Fibroblast of the aortic adventitia (primary cell): ENCODE results near the gene RNF2. TPM values are rescaled to one million over a fixed set of nuclear protein-coding genes. Genes with fewer than 3 reads are reported as not detected.

Experiments
- DNase-seq: peaks from one replicate; pipeline ENCODE4 v3.0.0-alpha.2; 2010; ENCODE audit warnings: low read depth
- H3K4me3 ChIP-seq: 2 replicates; pipeline ENCODE4 v1.5.1; 2011; ENCODE audit warnings: low read depth, mild to moderate bottlenecking, control low read depth, low read length, moderate library complexity
- total RNA-seq: library from RNA; depleted of rRNA; stranded (reverse); fragments of >200 nt; gene quantifications from 2 replicates; pipeline ENCODE4 v1.2.3, GENCODE V29; 2012; ENCODE audit warnings: low replicate concordance
- TF ChIP-seq, protein P1 (sequence below): IDR thresholded peaks from 2 replicates; pipeline ENCODE4 v1.5.1; 2011; ENCODE audit warnings: mild to moderate bottlenecking, low read length, control low read depth, inconsistent platforms; ENCODE audit not compliant: insufficient read depth

Gene RNF2
- total RNA-seq, 1 donor, result 27.0 TPM

DNA sequence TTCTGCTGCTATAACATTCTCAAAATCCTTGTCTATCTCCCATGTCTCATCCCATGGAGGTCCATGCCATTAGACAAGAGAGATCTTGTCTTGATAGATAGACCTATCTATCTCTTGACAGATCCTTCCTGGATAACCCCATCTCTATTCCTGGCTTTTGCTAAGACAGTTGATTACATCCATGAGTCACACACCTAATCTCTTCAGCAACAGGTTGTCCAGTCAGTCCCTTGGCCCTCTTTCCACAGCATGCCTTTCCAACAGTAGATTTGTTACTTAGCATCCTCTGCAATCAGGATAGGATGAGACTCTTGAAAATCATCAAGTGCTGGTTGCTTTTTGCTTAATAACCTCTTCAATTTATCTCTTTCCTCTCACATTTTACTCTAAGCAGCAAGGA, 64.8 kb downstream of the RNF2 start:
- no peak for DNase-seq
- no peak overlapping the region for H3K4me3 ChIP-seq
- TF ChIP-seq, protein P1, sequence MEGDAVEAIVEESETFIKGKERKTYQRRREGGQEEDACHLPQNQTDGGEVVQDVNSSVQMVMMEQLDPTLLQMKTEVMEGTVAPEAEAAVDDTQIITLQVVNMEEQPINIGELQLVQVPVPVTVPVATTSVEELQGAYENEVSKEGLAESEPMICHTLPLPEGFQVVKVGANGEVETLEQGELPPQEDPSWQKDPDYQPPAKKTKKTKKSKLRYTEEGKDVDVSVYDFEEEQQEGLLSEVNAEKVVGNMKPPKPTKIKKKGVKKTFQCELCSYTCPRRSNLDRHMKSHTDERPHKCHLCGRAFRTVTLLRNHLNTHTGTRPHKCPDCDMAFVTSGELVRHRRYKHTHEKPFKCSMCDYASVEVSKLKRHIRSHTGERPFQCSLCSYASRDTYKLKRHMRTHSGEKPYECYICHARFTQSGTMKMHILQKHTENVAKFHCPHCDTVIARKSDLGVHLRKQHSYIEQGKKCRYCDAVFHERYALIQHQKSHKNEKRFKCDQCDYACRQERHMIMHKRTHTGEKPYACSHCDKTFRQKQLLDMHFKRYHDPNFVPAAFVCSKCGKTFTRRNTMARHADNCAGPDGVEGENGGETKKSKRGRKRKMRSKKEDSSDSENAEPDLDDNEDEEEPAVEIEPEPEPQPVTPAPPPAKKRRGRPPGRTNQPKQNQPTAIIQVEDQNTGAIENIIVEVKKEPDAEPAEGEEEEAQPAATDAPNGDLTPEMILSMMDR, result no peak

DNA sequence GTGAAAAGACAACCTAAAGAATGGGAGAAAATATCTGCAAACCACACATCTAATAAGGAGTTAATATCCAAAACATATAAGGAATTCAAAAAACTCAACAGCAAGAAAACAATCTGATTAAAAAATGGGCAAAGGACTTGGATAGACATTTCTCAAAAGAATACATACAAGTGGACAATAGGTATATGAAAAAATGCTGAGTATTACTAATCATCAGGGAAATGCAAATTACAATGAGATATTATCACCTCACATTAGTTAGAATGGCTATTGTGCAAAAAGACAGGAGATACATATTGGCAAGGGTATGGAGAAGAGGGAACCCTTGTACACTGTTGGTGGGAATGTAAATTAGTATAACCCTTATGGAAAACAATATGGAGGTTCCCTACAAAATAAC, 66.5 kb downstream of the RNF2 start:
- TF ChIP-seq, protein P1, result no peak
- DNase-seq, result no peak
- no peak overlapping the region for H3K4me3 ChIP-seq

DNA sequence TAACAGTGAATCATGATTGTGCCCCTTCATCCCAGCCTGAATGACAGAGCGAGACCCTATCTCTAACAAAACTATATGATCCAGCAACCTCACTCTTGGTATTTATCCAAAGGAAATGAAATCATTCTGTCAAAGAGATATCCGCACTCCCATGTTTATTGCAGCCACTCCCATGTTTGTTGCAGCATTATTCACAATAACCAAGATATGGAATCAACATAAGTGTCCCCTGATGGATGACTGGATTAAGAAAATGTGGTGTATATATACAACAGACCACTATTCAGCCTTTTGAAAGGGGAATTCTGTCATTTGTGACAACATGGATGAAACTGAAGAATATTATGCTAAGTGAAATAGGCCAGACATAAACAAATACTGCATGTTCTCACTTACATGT, 67.0 kb downstream of the RNF2 start:
- H3K4me3 ChIP-seq, result no peak overlapping the region
- TF ChIP-seq, protein P1, result no peak
- no peak for DNase-seq

DNA sequence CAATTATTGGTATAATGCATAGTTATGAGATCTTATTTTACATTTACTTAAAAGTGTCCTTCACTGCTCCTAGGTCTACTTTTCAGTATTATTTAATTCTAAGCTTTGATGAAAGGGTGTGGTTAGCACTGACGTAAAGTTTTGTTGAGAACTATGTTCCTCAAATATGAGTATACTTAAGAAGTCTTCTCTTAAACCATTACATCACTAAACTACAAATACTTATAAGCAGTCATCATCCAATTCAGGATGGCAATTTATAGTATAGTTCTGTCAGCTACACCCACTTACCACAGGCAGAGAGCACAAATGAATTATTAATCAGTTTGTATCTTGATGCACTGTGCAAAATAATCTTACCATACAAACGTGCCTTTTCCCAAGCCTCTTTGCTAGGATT, 84.3 kb downstream of the RNF2 start:
- TF ChIP-seq, protein P1, result no peak
- DNase-seq, result no peak
- H3K4me3 ChIP-seq, result no peak overlapping the region

DNA sequence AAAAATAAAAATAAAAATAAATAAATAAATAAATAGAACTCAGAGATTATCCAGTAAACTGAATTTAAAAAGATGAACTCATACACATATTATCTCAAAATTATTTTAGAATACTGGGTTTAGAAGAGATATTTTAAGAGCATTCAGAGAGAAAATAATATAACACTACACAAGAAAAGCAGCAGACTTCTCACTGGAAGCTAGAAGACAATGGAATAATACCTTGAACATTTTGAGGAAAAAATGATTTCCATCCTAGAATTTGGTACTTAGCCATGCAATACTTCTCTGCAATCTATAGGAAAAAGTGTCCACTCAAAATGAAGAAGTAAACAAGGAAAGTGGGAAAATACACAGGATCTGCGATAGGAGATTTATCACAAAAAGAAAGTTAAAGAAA, 87.2 kb downstream of the RNF2 start:
- no peak overlapping the region for H3K4me3 ChIP-seq
- TF ChIP-seq, protein P1, result no peak
- DNase-seq, result no peak

DNA sequence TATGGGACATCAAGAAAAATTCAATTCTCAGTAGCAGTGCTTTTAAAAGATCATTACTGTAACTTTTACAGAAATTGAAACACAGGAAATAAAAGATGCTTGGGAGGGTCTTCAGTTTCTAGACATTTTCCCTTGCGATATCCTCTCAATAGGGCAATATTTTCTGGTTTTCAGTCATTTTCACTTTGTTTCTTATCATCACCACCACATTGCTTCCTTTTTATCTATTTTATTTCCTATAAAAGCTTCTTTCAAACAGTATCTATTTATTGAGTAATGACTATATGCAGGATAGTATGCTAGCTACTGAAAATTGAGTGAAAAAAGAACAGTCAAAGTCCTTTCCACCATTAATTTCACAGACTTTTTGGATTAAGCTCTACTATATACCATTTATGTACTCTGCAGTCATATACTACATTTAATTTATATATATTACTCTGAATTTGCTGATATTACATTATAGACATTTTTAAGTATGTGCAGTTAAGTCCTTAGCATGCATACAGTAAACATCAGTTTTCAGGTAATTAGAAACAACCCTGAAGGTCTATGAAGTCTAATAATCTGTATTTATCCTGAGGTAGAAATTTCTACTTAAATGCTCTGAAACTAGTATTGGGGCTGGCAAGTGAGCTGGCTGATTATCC, 92.7 kb downstream of the RNF2 start:
- TF ChIP-seq, protein P1, result no peak
- DNase-seq, result no peak
- no peak overlapping the region for H3K4me3 ChIP-seq

DNA sequence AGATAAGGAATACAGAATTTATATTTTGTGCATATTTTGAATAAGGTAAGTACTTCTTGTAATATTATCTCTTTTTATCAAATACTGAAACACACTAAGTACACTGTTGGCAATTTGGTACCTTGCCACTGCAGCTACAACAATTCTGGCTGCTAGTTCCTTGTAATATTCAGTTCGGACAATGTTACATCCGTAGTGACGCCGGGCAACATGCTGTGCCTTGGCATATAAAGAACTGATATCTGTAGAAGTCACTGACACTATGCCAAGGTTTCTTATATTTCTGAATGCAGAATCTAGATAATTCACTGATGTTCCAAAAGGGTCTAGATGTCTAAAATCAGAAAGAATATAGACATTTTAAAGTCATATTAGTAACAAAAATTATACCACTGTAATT, 93.9 kb downstream of the RNF2 start:
- DNase-seq, result no peak
- TF ChIP-seq, protein P1, result no peak

More for the DNA sequence above, 93.9 kb downstream of the RNF2 start:
- no peak overlapping the region for H3K4me3 ChIP-seq
